Caco-2 (cell line): Measurements from ENCODE around the gene REEP1. TPM values are rescaled to one million over a fixed set of nuclear protein-coding genes. Genes with fewer than 3 reads are reported as not detected.

ENCODE experiments used
- BruUV-seq: library from RNA; stranded (reverse); fragments of 400-500 nt; replicated peaks from 2 replicates; lab custom pipeline; 2021; lab: Mats Ljungman, UMichigan
- CTCF ChIA-PET: fragments of 300-600 bp; sonication (Branson Sonifier 250); formaldehyde crosslinking; loops from one replicate; lab custom pipeline; 2022; ENCODE audit warnings: antibody characterized with exemption; lab: Charles Lee
- POLR2A ChIA-PET: fragments of 300-600 bp; sonication (Branson Sonifier 250); formaldehyde crosslinking; loops from one replicate; lab custom pipeline; 2022; ENCODE audit warnings: antibody characterized with exemption; lab: Charles Lee
- DNase-seq, 2 experiments: peaks; one replicate each; pipeline versions ENCODE4 v3.0.0 to v3.0.0-alpha.2; 2020 to 2022
- H3K27me3 ChIP-seq: replicated peaks from 2 replicates; pipeline ENCODE4 v1.6.0; 2011; ENCODE audit warnings: low read length; ENCODE audit not compliant: control insufficient read depth, insufficient read depth
- H3K36me3 ChIP-seq: 2 replicates; pipeline ENCODE4 v1.5.1; 2011; ENCODE audit warnings: low read length; ENCODE audit not compliant: control insufficient read depth, insufficient read depth
- H3K4me1 ChIP-seq: fragments of 250-450 bp; sonication (Bioruptor Pico); 2 replicates; pipeline ENCODE4 v1.5.1; 2020; ENCODE audit warnings: mild to moderate bottlenecking
- H3K4me3 ChIP-seq: 2 replicates; pipeline ENCODE4 v1.5.1; 2011; ENCODE audit warnings: low read depth, mild to moderate bottlenecking, control low read depth, low read length
- H3K9me3 ChIP-seq: fragments of 250-450 bp; sonication (Bioruptor Pico); 2 replicates; pipeline ENCODE4 v1.5.1; 2020; ENCODE audit warnings: mild to moderate bottlenecking, moderate library complexity
- H3K27ac Mint-ChIP-seq: one replicate; pipeline ENCODE4 v1.8.0; 2022; ENCODE audit warnings: mixed read lengths; ENCODE audit not compliant: unreplicated experiment
- H3K27me3 Mint-ChIP-seq: one replicate; pipeline ENCODE4 v1.8.0; 2022; ENCODE audit warnings: mixed read lengths; ENCODE audit not compliant: insufficient read depth, unreplicated experiment
- H3K36me3 Mint-ChIP-seq: one replicate; pipeline ENCODE4 v1.8.0; 2022; ENCODE audit warnings: mild to moderate bottlenecking, mixed read lengths; ENCODE audit not compliant: insufficient read depth, unreplicated experiment
- H3K4me1 Mint-ChIP-seq: one replicate; pipeline ENCODE4 v1.8.0; 2022; ENCODE audit warnings: low read depth, mixed read lengths; ENCODE audit not compliant: unreplicated experiment
- H3K4me3 Mint-ChIP-seq: one replicate; pipeline ENCODE4 v1.8.0; 2022; ENCODE audit warnings: mild to moderate bottlenecking, moderate library complexity, mixed read lengths; ENCODE audit not compliant: unreplicated experiment
- H3K9me3 Mint-ChIP-seq: one replicate; pipeline ENCODE4 v1.8.0; 2022; ENCODE audit warnings: mixed read lengths; ENCODE audit not compliant: unreplicated experiment
- CTCF ChIP-seq, 2 experiments: fragments of 200-600 bp in 1 of 2; IDR thresholded peaks; 1 replicate in 1 of 2; 2 replicates in 1 of 2; pipeline versions ENCODE4 v1.5.1 to v1.8.0; 2011 to 2022; ENCODE audit warnings: antibody characterized with exemption in 1 of 2, control low read depth in 1 of 2, inconsistent platforms in 1 of 2, low read depth in 1 of 2, low read length in 1 of 2, mild to moderate bottlenecking in 1 of 2, moderate library complexity in 1 of 2; ENCODE audit not compliant: insufficient read depth in 1 of 2, severe bottlenecking in 1 of 2, unreplicated experiment in 1 of 2
- intact Hi-C: fragments of 100-400 bp; cut with micrococcal nuclease; formaldehyde crosslinking; loops from one replicate; pipeline ENCODE4 v1.10.0; 2022; ENCODE audit not compliant: unreplicated experiment
- total RNA-seq: library from RNA; stranded (reverse); gene quantifications from 2 replicates; pipeline ENCODE4 v1.2.3, GENCODE V29; 2022

REEP1 gene
- total RNA-seq, 1 experiment from 2014 or later: 16.6 TPM

- H3K36me3 ChIP-seq: no peaks in the 10 kb centered on the region
- POLR2A ChIA-PET: no interaction called here
- peaks cover 6% of the 10 kb centered on the region for H3K4me1 Mint-ChIP-seq
- H3K27me3 ChIP-seq: no peaks in the 10 kb centered on the region
- no TSS peak for BruUV-seq
- H3K36me3 Mint-ChIP-seq: no peaks in the 10 kb centered on the region
- TF ChIP-seq CTCF (IDR thresholded peaks at IDR 0.05; ENCODE audit: insufficient read depth in 1 of 2, low read depth in 1 of 2, low read length in 1 of 2, severe bottlenecking in 1 of 2, unreplicated experiment in 1 of 2): no peak
- CTCF ChIA-PET: no interaction called here
- DNase-seq: no peak
- H3K27me3 Mint-ChIP-seq: no peaks in the 10 kb centered on the region
- intact Hi-C loops: no loop called here
- no peak overlapping the region for H3K4me3 Mint-ChIP-seq
- no peak overlapping the region for H3K27ac Mint-ChIP-seq
- no peaks in the 10 kb centered on the region for H3K9me3 ChIP-seq
- no peak overlapping the region for H3K4me3 ChIP-seq
- H3K9me3 Mint-ChIP-seq: no peaks in the 10 kb centered on the region
- H3K4me1 ChIP-seq: no peaks in the 10 kb centered on the region
Measured at GRCh38 chr2:86234563-86235131, 102.8 kb downstream of the REEP1 start.

GRCh38 chr2:86233436-86233835 is 104.0 kb downstream of the REEP1 start:
- Histone ChIP-seq H3K4me1 (no peaks in the 10 kb centered on the region), H3K9me3 (no peaks in the 10 kb centered on the region), H3K4me3 (no peak overlapping the region), H3K36me3 (no peaks in the 10 kb centered on the region), H3K27me3 (no peaks in the 10 kb centered on the region)
- no peaks in the 10 kb centered on the region for H3K27me3 Mint-ChIP-seq
- peaks cover 6% of the 10 kb centered on the region for H3K4me1 Mint-ChIP-seq
- intact Hi-C loops: loop anchor here (1.0 kb wide), 1 partner anchor 9 kb away; no protein-coding TSS in a partner anchor
- no peaks in the 10 kb centered on the region for H3K36me3 Mint-ChIP-seq
- no TSS peak for BruUV-seq
- H3K27ac Mint-ChIP-seq: peak overlapping the region; percentile 1
- no peak overlapping the region for H3K4me3 Mint-ChIP-seq
- POLR2A ChIA-PET: no interaction called here
- H3K9me3 Mint-ChIP-seq: no peaks in the 10 kb centered on the region
- TF ChIP-seq CTCF (IDR thresholded peaks at IDR 0.05; ENCODE audit: insufficient read depth in 1 of 2, low read depth in 1 of 2, low read length in 1 of 2, severe bottlenecking in 1 of 2, unreplicated experiment in 1 of 2): no peak
- CTCF ChIA-PET: no interaction called here
- no peak for DNase-seq

- H3K9me3 ChIP-seq: no peaks in the 10 kb centered on the region
- intact Hi-C loops: loop anchor here (1.0 kb wide), 1 partner anchor 9 kb away; no protein-coding TSS in a partner anchor
- ChIA-PET POLR2A (no interaction called here), CTCF (interaction anchor here (0.5 kb wide), 1 partner anchor 404 kb away, joined by 3 read pairs; no protein-coding TSS in a partner anchor)
- no peaks in the 10 kb centered on the region for H3K27me3 Mint-ChIP-seq
- TF ChIP-seq CTCF (IDR thresholded peaks at IDR 0.05; ENCODE audit: insufficient read depth in 1 of 2, low read depth in 1 of 2, low read length in 1 of 2, severe bottlenecking in 1 of 2, unreplicated experiment in 1 of 2): no peak
- H3K4me1 ChIP-seq: no peaks in the 10 kb centered on the region
- DNase-seq: no peak
- H3K4me1 Mint-ChIP-seq: peaks cover 6% of the 10 kb centered on the region
- H3K9me3 Mint-ChIP-seq: no peaks in the 10 kb centered on the region
- H3K4me3 Mint-ChIP-seq: no peak overlapping the region
- no peak overlapping the region for H3K27ac Mint-ChIP-seq
- H3K27me3 ChIP-seq: no peaks in the 10 kb centered on the region
- H3K36me3 Mint-ChIP-seq: no peaks in the 10 kb centered on the region
- BruUV-seq: no TSS peak
- H3K4me3 ChIP-seq: no peak overlapping the region
- H3K36me3 ChIP-seq: no peaks in the 10 kb centered on the region
Measured at GRCh38 chr2:86232910-86233309, 104.5 kb downstream of the REEP1 start.
